Islet precursor cell (in vitro differentiated cells): ENCODE measurements around the gene TAF15.

Experiments
- DNase-seq: peaks from one replicate; pipeline ENCODE4 v3.0.0-alpha.2; 2018

Gene TAF15

DNA sequence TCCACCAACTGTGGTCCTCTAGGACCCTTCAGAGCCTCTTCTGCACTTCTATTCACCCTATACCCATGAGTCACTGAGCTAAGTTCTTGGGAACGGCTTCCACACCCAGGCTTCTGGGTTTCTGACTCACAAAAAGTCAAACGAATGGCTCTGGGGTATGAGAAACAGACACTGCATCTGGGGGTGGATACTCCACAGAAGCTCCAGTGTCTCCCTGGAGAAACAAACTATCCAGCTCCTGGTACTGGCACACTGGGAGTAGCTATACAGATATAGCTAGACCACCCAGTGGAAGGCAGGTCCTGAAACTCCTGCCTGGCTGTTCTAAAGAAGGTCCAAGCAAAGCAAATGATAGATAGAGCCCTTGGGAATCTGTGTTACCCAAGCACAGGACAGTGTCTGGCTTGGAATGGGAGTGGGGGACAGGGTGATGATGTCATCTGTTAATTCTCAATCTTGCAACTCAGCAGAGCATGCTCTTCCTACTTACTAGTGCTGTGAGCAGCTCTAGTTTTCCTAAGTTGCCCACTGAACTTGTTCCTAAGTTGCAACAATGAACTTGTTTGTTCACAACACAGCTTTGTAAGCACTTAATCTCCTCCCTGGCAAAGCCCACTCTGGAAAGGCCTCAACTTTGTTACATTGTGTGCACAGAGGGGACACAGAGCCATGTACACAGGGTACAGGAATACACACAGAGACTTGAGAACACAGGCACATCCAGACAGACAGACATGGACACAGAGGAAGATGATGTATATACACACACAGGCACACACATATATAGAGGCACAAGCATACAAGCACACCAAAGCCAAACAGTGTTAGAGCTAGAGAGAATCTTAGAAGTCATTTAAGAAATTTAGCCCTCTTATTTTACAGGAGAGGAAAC, 20.6 kb upstream of the TAF15 start:
- peak; percentile 97 for DNase-seq

DNA sequence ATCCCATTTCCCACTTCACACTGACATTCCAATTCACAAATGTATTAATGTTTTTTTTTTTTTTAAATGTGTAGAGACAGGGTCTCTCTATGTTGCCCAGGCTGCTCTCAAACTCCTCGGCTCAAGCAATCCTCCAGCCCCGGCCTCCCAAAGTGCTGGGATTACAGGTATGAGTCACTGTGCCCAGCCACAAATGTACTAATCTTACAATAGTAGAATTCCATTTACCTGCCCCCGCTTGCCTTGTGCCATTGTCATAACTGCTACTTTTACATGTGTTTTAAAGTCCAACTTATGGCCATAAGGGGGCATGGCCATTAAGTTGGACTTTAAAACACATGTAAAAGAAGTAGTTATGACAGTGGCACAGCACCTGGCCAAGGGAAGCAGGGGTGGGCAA, 18.4 kb upstream of the TAF15 start:
- peak; percentile 60 for DNase-seq

DNA sequence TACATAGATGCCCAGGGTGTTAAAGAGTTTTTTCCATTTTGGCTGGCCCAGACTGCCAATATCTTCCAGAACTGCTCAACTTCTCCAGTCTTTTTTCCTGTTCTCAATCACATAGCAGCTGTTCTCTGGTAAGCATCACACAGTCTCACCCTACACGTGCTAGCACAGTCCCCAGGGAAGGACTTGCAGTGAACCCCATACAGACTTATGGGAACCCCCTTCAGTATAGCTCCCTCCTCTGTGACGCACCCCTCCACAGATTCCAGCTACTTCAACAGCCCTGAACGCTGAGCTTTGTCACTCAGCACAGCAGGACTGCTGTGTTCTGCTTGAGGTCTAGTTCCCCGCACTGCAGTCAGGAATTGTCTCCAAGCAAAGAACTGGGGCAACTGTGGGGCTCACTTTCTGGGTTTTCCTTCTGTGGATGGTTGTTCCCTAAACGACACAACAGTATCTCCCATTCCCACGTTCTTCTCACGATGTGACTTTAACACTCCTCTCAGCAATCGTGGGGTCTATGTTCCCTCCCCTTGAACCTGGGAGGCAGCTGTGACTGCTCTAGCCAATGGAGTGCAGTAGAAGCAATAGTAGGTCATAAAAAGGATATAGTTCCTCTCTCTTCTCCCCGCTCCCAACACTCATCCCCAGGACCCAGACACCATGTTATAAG, 17.5 kb upstream of the TAF15 start:
- DNase-seq, result peak; percentile 51

DNA sequence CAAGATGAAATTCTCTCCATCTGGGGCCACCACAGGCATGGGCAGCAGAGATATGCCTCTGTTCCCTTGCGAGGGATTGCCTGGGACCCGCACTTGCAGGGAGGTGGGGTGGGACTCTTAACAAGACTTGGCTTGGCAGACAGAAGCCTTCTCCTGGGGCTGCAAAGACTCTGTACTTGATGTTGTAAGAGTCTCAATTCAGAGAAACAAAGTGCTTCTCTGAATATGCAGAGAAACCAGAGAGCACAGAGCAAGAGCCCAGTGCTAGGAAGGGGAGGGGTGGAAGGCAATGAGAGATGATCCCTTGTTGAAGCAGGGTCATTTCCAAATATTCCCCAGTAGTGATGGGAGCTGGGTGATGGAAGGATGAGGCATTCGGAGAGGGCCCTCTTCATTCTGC, 16.0 kb upstream of the TAF15 start:
- peak; percentile 51 for DNase-seq

DNA sequence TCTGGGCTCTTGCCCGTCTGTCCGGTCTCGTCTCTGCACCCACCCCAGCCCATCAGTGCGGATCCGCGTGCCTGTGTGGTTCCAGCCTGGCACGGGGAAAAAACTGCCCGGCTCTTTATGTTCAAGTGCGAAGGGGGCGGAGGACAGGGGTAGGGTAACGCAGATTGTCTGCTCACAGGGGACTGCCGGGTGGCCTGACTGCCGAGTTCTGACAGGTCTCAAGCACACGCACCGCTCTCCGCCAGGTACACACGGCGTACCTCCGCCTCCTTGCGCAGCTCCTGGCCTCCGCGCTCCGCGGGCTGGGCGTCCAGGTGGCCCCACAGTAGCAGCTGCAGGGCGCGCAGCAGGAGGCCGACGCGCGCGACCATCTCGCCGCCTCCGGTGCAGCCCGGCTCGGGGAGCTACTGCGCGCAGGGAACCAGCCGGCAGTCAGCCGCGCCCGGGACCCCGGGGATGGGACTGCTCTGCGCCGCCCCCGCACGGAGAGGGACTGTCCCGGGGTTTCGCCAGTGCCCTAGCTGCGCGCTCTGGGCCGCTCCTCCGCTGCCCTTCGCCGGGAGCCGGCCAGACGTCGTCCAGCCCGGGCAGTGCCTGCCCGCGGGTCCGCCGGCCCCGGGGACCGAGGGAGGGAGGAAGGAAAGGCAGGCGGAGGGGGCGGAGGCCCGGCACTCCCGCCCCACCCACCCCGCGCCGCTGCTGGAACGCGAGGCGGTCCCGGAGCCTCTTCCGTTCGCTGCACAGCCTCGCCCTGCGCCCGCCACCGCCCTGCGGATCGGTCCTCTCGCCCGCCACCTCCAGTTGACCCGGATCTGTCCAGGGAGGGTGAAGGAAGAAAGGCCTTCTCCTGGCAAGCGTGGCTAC, 14.0 kb upstream of the TAF15 start, which contains the start of gene MMP28:
MMP28 (minus strand) TSS at position 635 of the 864 bp plus-strand sequence; CDS start at position 371, 264 bp downstream.
- DNase-seq, result peak; percentile 84

DNA sequence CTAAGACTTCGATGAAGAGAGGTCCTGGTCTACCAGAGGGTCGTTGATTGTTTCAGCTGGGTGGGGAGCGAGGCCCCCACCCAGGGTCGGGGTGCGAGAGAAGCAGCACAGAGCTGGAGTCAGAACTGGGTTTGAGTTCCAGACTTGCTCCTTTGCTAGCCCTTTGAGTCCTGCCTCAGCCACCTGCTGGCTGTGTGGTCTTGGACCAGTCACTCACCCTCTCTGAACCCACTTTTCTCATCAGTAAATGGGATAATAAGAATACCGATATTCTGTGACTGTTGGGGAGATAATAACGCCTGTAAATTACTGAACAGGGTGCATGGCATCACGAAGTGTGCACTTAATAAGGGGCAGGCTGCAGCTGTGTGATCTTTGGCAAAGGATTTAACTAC, 13.4 kb upstream of the TAF15 start:
- no peak for DNase-seq

DNA sequence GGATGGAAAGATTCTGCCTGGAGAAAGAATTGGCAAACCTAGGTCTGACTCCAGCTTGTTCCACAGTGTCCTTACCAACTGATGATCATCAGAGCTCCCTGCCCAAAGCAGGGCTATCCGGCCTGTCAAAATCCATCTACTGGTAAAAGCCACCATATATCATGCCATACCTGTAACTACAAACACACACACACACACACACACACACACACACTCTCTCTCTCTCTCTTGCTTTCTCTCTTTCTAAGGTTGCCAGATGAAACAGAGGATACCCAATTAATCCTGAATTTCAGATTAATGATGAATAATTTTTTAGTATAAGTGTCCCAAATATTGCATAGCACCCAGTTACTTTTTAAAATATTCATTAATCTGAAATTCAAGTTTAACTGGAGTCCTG, 12.3 kb upstream of the TAF15 start:
- DNase-seq, result no peak

DNA sequence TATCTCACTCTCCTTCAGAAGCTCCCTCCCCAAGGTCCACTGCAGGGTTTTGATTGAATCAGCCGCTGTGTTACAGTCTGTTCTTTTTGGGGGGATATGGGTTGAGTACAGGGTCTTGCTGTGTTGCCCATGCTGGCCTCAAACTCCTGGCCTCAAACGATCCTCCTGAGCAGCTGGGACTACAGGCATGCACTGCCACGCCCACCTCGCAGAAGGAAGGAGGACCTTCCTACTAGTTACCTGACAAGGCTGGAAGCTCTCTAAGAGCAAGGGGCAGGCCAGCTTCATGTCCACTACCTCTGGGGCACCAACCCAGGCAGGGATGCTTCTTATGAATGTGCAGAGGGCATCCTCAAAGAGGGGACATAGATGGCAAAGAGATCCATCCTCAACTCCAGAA, 11.9 kb upstream of the TAF15 start:
- DNase-seq, result peak; percentile 55

DNA sequence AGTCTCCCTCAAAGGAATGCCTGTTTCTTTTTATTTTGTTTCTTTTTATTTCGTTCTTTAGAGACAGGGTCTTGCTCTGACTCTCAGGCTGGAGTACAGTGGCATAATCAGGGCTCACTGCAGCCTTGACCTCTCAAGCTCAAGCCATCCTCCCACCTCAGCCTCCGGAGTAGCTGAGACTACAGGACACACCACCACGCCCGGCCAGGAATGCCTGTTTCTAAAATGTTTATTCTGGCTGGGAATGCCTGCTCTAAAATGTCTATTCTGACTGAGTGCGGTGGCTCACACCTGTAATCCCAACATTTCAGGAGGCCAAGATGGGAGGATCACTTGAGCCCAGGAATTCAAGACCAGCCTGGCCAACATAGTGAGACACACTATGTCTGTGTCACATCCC, 11.4 kb upstream of the TAF15 start:
- DNase-seq, result no peak

DNA sequence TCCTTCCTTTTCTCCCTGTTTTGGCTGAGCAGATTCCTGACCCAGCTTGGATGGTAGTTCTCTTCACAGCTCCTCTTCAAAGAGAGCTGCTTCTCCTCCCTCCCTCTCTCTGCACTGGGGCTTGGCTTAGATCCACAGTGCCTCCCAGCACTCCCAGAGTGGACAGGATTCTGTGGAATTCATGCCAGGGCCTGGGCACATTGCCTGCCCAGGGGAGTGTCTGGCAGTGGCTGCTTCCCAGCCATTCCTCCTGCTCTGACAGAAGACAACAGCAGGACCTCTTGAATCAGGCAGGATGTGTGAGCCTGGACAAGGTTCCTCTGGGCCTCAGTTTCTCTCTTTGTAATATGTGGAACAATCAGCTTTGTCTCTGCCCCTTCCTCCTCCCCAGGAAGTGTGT, 9.3 kb upstream of the TAF15 start:
- DNase-seq, result peak; percentile 69

DNA sequence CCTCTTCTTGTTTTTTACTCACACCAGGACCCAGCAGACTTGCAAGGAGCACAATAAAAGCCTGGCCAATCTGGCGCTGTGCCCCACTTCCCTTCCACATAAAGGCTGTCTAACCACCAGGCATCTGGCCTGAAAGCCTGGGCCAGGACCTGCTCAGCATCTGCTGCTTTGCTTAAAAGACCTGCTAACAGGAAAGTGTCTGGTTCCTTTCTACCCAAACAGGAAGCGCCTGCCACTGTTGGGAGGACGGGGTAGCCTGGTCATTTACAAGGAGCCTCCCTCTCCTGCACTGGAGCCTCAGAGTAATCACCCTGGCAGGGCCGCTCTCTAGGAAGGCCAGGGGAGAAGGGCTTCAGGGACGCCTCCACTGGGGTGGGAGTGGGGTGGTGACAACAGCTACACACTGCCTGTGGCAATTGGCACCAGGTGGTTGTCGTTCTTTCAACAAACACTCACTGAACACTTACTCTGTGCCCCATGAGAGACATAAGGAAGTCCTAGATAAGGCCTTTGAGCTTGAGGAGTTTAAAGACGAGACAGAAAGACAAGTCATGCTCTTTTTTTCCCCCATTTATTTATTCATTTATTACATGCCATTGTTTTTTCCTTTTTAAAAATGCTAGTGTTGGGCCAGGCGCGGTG, 7.6 kb upstream of the TAF15 start:
- peak; percentile 97 for DNase-seq

DNA sequence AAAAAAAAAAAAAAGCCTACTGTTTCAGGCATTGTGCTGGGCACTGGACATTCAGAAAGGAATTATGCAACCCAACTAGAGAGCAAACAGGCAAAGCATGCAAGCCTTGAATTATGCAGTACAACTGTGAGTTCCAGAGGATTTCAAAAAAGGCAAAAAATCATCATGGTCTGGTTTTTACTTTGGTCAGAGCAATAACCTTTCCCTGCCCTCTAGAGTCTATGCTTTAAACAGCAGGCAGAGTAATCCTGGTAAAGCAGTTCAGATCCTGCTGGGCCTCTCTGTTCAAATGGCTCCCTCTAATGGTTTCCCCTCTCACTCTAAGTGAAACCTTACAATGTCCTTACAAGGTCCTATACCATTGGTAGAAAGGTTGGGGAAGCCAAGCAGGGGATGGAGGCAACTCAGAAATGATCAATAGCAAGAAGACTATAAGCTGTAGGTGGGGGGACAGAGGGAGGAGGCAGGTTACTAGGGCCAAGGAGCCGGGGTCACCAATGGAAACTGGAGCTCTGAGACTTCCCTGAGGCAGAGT, 4.6 kb upstream of the TAF15 start:
- peak; percentile 91 for DNase-seq

DNA sequence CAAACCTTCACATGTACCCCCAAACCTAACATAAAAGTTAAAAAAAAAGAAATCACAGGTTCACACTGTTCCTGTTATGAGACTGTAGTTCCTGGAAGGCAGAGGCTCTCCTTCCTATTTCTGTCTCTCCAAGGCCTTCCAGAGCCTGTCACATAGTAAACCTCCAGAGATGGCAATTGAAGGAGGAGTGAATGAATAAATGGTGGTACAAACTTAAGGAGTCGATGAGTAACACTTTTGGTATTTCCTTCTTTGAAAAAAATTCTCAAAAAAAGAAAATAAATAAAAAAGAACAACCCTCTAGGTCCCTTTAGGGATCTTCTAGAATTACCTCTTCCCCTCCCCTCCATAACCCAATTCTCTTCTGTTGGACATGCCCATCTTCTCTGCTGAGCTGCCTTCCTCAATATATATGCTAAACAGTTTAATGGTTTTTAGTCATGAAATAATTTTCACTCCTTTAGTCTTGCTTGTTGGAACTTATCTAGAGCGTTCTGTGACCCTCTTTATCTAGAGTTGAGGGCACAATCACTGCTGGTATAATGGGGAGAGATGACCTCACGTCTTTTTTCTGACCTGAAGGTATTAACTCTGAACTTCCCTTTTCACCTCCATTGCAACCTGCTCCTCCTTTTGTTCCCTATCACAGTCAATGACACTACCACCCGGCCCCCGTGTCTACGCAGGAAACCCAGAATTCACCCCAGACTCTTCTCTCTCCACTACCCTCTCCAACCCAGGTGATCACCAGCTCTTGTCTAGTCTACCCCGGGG, 1.7 kb upstream of the TAF15 start:
- no peak for DNase-seq

DNA sequence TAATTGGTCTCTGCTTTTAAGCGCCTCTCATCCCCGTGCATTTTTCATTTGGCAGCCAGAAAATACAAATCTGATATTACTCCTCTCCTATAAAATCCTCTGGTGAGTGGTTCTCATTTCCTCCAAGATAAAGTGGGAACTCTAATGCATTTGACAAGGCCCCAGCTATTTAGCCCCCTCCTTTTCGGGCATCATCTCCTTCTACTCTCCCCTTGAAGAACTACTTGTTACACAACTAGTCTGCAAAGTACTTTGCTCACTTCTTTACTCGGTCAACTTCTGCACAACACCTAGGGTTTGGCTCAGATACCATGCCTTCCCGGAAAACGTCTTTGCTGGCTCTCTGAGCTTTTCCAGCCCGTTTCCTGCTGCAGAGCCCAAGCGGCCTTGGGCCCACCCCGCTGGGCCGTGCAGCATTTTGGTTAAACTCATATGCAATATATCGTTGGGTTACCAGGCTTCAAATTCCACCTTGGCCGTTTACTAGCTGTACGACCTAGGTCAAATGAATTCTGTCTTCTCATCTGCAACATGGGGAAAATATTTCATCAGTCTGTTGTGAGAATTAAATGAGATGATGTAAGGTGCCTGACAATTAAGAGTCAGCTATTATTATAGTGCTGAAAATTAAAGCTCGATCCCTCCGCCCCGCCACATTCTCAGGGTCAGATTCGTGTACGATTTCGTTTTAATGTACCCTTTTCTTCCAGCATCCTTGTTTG, 883 bp upstream of the TAF15 start:
- DNase-seq, result no peak

DNA sequence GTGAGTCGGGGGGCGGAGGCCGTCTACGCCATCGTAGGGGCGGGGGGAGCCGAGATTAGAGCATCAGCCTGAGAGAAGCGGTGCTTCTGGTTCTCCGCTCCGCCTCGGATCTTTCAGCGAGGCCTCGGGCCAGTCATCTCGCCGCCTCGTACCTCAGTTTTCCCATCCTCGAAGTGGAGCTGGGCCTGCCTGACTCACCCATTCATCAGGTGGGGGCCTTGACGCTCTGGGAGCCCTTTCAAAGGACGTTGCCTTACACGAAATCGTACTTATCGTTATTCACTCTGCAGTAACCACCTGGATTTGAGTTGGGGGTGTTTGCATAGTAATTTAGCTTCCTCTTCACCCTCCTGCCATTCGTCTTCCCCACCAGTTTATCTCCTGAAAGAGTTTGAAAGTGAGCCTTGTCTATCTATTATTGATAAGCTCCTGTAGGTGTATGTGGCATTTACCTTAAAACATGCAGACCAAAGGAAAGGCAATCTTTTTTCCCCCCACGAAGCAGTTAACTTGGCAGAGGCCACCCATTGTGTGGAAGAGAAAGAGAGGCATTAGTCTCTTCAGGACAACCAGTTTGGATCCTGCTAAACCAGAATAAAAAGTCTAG, 674 bp downstream of the TAF15 start:
- no peak for DNase-seq

DNA sequence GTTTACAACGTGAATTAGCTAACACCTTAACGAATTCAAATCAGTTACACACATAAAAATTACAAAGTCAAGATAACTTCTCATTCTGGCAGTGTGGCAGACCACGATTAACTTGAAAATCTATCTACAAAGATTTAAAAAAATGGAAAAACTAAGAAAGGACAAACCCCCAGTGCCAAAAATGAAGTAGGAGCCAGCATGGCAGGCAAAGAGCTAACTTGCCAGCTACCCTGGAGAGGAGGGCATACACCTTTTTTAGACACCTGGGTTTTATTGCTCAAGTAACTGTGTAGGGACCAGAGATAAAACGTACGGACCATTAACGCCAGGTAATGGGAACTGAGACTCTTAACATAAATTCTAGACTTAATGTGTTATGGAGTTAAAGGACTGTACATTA, 2.5 kb downstream of the TAF15 start:
- no peak for DNase-seq

DNA sequence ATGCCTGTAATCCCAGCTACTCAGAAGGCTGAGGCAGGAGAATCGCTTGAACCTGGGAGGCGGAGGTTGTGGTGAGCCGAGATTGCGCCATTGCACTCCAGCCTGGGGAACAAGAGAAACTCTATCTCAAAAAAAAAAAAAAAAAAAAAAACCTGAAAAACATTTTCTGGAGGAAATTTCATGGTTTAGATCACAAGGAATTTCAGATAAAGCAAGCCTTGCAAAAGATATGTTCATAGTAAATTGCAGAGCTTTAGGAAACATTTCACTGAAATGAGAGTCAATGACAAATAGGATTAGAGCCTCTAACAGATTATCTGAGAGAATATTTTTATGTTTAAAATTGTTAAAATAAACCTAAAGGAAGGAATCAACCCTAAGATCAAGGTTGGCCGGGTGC, 3.2 kb downstream of the TAF15 start:
- DNase-seq, result no peak

DNA sequence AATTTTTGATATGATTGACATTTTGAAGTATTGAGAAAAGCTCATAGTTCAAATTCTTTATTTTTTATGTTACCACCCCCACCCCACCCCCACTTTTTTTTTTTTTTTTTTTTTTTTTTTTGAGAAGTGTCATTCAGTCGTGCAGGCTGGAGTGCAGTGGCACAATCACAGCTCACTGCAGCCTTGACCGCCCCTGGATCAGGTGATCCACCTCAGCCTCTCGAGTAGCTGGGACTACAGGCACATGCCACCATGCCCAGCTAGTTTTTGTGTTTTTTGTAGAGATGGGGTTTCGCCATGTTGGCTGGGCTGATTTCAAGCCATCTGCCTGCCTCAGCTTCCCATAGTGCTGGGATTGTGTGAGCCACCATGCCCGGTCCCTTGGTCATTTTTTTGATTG, 7.4 kb downstream of the TAF15 start:
- DNase-seq, result no peak

DNA sequence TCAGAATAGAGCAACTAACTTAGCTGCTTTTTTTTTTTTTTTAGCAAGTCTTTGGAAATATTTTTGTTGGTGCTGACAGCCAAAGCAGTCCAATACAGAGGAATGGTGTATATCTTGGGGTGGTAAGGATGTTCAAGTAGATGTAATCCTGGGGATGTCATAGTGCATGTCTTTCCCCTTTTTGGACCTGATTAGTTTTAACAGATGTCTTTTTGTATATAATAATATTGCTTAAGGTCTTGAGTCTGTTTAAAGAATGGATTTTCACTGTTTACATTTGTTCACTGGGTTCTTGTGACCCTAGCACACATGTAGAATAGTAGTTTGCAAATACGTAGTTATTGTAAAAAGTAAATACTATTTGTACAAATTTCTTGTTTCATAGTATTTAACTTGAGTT, 7.9 kb downstream of the TAF15 start:
- no peak for DNase-seq

DNA sequence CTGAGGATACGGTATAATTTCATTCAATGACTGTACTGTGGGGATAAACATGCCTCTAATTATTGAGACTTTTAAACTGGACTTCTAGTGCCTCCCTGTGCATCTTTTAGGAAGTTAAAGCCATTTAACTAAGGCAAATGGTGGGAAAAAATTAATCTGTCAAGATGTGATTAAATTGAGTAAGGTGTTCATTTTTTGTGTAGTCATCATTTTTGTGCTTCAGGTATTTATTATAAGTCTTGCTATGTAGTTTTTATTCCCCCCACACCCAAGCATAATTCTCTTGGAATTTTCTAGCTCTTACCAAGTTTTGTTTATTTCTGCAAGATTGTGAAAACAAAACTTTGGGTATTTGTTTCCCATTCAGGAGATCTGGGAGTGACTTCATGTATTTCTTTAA, 10.2 kb downstream of the TAF15 start:
- no peak for DNase-seq

DNA sequence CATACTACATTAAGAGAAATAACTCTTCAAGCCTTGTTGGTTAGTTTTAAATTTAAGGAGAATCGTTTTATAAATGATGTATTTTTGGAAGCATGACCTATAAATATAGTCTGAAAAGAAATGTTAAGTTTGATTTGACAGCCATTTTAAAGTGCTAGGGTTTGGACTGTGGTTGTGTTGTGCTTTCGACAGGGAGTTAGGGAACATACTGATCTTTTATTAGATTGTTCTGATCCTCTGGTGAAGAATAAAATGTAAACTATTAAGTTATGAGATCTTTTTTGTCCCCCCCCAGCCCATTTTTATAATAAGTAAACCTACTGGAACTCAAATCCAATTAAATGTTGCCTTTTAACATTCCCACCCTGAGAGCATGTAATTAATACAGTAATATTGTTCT, 12.0 kb downstream of the TAF15 start:
- no peak for DNase-seq
